Panc1 (cell line): ENCODE data around the gene GSG1L.

Experiments
- CTCF ChIP-seq: fragments of 450-650 bp; IDR thresholded peaks from 2 replicates; pipeline ENCODE4 v1.5.1; 2017; ENCODE audit warnings: mild to moderate bottlenecking
- TF ChIP-seq, protein P1 (sequence below), 2 experiments: IDR thresholded peaks; 2 replicates each; pipeline ENCODE4 v1.6.1; 2011 to 2012; ENCODE audit warnings: low read depth in 2 of 2, control low read depth in 1 of 2, low read length in 1 of 2, mild to moderate bottlenecking in 1 of 2, moderate library complexity in 1 of 2; ENCODE audit not compliant: insufficient read depth in 1 of 2

GRCh38 chr16:27817038-27817437, 246.5 kb downstream of the GSG1L start:
- TF ChIP-seq CTCF: no peak
- TF ChIP-seq, protein P1, sequence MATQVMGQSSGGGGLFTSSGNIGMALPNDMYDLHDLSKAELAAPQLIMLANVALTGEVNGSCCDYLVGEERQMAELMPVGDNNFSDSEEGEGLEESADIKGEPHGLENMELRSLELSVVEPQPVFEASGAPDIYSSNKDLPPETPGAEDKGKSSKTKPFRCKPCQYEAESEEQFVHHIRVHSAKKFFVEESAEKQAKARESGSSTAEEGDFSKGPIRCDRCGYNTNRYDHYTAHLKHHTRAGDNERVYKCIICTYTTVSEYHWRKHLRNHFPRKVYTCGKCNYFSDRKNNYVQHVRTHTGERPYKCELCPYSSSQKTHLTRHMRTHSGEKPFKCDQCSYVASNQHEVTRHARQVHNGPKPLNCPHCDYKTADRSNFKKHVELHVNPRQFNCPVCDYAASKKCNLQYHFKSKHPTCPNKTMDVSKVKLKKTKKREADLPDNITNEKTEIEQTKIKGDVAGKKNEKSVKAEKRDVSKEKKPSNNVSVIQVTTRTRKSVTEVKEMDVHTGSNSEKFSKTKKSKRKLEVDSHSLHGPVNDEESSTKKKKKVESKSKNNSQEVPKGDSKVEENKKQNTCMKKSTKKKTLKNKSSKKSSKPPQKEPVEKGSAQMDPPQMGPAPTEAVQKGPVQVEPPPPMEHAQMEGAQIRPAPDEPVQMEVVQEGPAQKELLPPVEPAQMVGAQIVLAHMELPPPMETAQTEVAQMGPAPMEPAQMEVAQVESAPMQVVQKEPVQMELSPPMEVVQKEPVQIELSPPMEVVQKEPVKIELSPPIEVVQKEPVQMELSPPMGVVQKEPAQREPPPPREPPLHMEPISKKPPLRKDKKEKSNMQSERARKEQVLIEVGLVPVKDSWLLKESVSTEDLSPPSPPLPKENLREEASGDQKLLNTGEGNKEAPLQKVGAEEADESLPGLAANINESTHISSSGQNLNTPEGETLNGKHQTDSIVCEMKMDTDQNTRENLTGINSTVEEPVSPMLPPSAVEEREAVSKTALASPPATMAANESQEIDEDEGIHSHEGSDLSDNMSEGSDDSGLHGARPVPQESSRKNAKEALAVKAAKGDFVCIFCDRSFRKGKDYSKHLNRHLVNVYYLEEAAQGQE (IDR thresholded peaks at IDR 0.05; ENCODE audit: insufficient read depth in 1 of 2, low read depth in 2 of 2, low read length in 1 of 2): no peak
